Measurements from ENCODE around the gene RIMS3. TPM values are rescaled to one million over a fixed set of nuclear protein-coding genes. Genes with fewer than 3 reads are reported as not detected.
"Not testable (repeated sequence)": the region's sequence is repeated elsewhere in the genome, so short reads cannot be mapped to it uniquely, and the experiment has no call there.

RIMS3 gene
- total RNA-seq, 1 donor from 2014 or later = 12.9 TPM

DNA sequence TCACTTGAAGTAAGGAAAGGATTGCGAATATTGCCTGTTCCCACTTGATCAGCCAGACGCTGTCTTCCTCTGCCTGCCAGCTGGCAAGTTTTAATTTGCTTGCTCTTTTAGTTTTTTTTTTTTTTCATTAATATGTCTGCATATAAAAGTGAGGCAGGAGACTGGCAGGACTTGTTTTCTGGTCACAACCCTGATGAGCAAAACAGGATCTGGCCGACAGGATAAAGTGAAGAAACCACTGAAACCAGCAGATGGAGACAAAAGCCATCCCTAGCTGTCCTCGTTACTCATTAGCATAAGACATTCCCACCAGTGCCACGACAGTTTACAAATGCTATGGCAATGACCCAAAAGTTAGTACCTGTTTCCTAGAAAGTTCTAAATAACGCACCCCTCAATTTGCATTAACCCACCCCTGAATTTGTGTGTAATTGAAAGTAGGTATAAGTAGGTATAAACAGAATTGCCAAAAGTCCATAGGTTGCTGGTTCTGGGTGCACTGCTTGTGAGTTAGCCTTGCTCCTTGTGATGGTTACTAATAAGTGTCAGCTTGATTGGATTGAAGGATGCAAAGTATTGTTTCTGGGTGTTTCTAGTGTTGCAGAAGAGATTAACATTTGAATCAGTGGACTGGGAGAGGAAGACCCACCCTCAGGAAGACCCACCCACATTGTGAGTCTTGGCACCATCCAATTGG lies 73.2 kb downstream of the RIMS3 start:
- Mint-ChIP-seq H3K4me3 (no peak overlapping the region), H3K27me3 (ENCODE audit: low read depth) (peaks cover 17% of the 10 kb centered on the region), H3K9me3 (no peaks in the 10 kb centered on the region), H3K4me1 (no peaks in the 10 kb centered on the region), H3K36me3 (no peaks in the 10 kb centered on the region), H3K27ac (no peak overlapping the region)
- no peak for DNase-seq (ENCODE audit: low spot score in 2 of 2, unreplicated experiment in 2 of 2)
- TF ChIP-seq, protein P1, sequence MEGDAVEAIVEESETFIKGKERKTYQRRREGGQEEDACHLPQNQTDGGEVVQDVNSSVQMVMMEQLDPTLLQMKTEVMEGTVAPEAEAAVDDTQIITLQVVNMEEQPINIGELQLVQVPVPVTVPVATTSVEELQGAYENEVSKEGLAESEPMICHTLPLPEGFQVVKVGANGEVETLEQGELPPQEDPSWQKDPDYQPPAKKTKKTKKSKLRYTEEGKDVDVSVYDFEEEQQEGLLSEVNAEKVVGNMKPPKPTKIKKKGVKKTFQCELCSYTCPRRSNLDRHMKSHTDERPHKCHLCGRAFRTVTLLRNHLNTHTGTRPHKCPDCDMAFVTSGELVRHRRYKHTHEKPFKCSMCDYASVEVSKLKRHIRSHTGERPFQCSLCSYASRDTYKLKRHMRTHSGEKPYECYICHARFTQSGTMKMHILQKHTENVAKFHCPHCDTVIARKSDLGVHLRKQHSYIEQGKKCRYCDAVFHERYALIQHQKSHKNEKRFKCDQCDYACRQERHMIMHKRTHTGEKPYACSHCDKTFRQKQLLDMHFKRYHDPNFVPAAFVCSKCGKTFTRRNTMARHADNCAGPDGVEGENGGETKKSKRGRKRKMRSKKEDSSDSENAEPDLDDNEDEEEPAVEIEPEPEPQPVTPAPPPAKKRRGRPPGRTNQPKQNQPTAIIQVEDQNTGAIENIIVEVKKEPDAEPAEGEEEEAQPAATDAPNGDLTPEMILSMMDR (IDR thresholded peaks at IDR 0.05; ENCODE audit: unreplicated experiment) = no peak

DNA sequence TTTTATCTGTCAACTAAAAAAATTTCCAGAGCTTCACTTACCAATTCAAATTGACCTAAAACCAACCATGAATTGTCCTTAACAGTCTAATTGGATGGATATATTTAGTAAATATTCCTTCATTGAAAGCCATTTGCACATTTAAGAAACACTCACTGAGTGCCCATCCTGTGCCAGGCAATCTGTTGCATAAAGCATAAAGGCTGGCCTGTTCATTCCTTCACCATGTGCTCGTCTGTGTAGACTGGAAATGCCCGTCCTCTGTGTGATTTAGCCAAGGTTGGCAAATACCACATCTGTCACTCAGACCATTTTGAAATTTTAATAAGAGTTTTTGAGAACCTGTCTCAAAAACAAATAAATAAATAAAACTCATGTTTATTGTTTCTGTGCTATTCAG lies 76.9 kb downstream of the RIMS3 start:
- no peak overlapping the region for H3K27ac Mint-ChIP-seq
- TF ChIP-seq, protein P1 (IDR thresholded peaks at IDR 0.05; ENCODE audit: unreplicated experiment) = no peak

DNA sequence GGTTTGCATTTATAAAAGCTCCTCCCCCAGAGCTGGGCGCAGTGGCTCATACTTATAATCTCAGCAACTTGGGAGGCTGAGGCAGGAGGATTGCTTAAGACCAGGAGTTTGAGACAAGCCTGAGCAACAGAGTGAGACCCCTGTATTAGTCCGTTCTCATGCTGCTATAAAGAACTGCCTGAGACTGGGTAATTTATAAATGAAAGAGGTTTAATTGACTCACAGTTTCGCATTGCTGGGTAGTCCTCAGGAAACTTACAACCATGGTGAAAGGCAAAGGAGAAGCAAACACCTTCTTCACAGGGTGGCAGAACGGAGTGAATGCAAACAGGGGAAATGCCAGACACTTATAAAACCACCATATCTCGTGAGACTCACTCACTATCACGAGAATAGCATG lies 81.5 kb downstream of the RIMS3 start:
- TF ChIP-seq, protein P1 (IDR thresholded peaks at IDR 0.05; ENCODE audit: unreplicated experiment) = no peak
- H3K4me1 Mint-ChIP-seq = peaks cover 2% of the 10 kb centered on the region
- no peaks in the 10 kb centered on the region for H3K9me3 Mint-ChIP-seq
- no peak for DNase-seq (ENCODE audit: low spot score in 2 of 2, unreplicated experiment in 2 of 2)
- H3K27ac Mint-ChIP-seq = no peak overlapping the region
- H3K36me3 Mint-ChIP-seq = no peaks in the 10 kb centered on the region
- H3K4me3 Mint-ChIP-seq = no peak overlapping the region
- peaks cover 22% of the 10 kb centered on the region for H3K27me3 Mint-ChIP-seq (ENCODE audit: low read depth)

More for the DNA sequence above, 76.9 kb downstream of the RIMS3 start:
- peaks cover 25% of the 10 kb centered on the region for H3K27me3 Mint-ChIP-seq (ENCODE audit: low read depth)
- H3K9me3 Mint-ChIP-seq = no peaks in the 10 kb centered on the region
- no peak overlapping the region for H3K4me3 Mint-ChIP-seq
- no peak for DNase-seq (ENCODE audit: low spot score in 2 of 2, unreplicated experiment in 2 of 2)
- H3K4me1 Mint-ChIP-seq = no peaks in the 10 kb centered on the region
- no peaks in the 10 kb centered on the region for H3K36me3 Mint-ChIP-seq

DNA sequence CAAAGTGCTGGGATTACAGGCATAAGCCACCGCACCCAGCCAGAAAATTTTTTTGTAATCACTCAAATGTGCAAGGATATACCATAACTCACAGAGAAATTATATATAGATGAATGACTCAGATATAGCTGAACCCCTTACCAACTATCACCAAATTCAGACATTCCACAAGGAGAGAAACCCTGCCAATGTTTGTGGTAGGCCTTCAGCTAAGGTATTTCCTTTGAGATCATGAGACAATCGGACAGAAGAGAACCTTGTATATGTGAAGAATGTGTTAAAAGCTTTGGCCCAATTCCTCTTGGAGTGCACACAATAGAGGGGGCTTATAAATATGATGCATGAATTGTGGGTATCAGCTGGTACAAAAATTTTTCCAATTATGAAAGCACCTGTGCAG lies 83.4 kb downstream of the RIMS3 start:
- Mint-ChIP-seq H3K36me3 (no peaks in the 10 kb centered on the region), H3K4me1 (peaks cover 2% of the 10 kb centered on the region), H3K4me3 (no peak overlapping the region), H3K27ac (no peak overlapping the region), H3K9me3 (peaks cover 8% of the 10 kb centered on the region), H3K27me3 (ENCODE audit: low read depth) (peaks cover 11% of the 10 kb centered on the region)
- TF ChIP-seq, protein P1 (IDR thresholded peaks at IDR 0.05; ENCODE audit: unreplicated experiment) = no peak
- DNase-seq (ENCODE audit: low spot score in 2 of 2, unreplicated experiment in 2 of 2) = no peak

DNA sequence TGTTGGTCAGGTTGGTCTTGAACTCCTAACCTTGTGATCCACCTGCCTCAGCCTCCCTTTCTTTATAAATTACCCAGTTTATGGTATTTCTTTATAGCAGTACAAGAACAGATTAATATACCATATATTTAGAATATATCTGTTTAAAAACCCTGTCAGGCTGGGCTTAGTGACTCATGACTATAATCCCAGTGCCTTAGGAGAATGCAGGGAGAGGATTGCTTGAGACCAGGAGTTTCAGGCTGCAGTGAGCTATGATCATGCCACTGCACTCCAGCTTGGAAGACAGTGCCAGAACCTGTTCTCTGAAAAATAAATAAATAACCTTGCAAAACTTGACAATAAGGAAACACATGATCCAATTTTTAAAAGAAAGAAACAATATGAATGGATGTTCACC lies 90.1 kb downstream of the RIMS3 start:
- TF ChIP-seq, protein P1 (IDR thresholded peaks at IDR 0.05; ENCODE audit: unreplicated experiment) = no peak
- Mint-ChIP-seq H3K9me3 (peaks cover 11% of the 10 kb centered on the region), H3K4me3 (no peak overlapping the region), H3K27me3 (ENCODE audit: low read depth) (peaks cover 3% of the 10 kb centered on the region), H3K4me1 (peaks cover 2% of the 10 kb centered on the region), H3K27ac (no peak overlapping the region), H3K36me3 (no peaks in the 10 kb centered on the region)
- DNase-seq (ENCODE audit: low spot score in 2 of 2, unreplicated experiment in 2 of 2) = no peak

DNA sequence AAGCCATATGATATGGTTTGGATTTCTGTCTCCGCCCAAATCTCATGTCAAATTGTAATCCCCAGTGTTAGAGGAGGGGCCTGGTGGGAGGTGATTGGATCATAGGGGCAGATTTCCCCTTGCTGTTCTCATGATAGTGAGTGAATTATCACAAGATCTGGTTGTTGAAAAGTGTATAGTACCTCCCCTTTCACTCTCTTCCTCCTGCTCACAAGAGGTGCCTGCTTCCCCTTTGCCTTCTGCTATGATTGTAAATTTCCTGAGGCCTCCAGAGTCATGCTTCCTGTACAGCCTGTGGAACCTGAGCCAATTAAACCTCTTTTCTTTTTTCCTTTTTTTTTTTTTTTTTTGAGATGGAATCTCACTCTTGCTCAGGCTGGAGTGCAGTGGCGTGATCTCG lies 90.7 kb downstream of the RIMS3 start:
- H3K4me1 Mint-ChIP-seq; H3K4me3 Mint-ChIP-seq; H3K36me3 Mint-ChIP-seq; H3K27ac Mint-ChIP-seq; DNase-seq (ENCODE audit: low spot score in 2 of 2, unreplicated experiment in 2 of 2); H3K27me3 Mint-ChIP-seq (ENCODE audit: low read depth): not testable (repeated sequence)
- H3K9me3 Mint-ChIP-seq = peaks cover 11% of the 10 kb centered on the region

Other genes with a start within 250 kb of the RIMS3 start
- 8.3 to 9.0 TPM (median 8.6 TPM) in 3 replicates for gene ZFP69B, start 215.2 kb downstream of the RIMS3 start, total RNA-seq
- 4.3 to 4.7 TPM (median 4.4 TPM) in 3 replicates for gene ZFP69, start 188.4 kb downstream of the RIMS3 start, total RNA-seq
- gene EXO5, start 156.9 kb downstream of the RIMS3 start, total RNA-seq = 15.9 to 16.6 TPM (median 16.5 TPM) in 3 replicates
- 2.9 to 6.0 TPM (median 4.7 TPM) in 3 replicates for gene ZNF684, start 134.0 kb downstream of the RIMS3 start, total RNA-seq
- gene NFYC, start 26.0 kb upstream of the RIMS3 start, total RNA-seq = 91.0 to 101 TPM (median 91.2 TPM) in 3 replicates
- 0.78 to 0.97 TPM (median 0.79 TPM) in 3 replicates for gene KCNQ4, start 118.1 kb upstream of the RIMS3 start, total RNA-seq
- gene CITED4, start 196.7 kb upstream of the RIMS3 start, total RNA-seq = 14.2 to 14.6 TPM (median 14.4 TPM) in 3 replicates

Measured in mesothelial cell of epicardium (in vitro differentiated cells).